Measurements from ENCODE around the gene NECAB3.

GRCh38 chr20:33609504-33609903, 64.7 kb downstream of the NECAB3 start:
- TF ChIP-seq CTCF (conservative IDR thresholded peaks at IDR 0.05; ENCODE audit: low read depth, low read length) (no peak), EZH2phosphoT487 (IDR thresholded peaks at IDR 0.05; ENCODE audit: borderline replicate concordance, low read length) (no peak), EZH2 (IDR thresholded peaks at IDR 0.05; ENCODE audit: low read length, unreplicated experiment) (no peak)
